Activated naive CD4-positive, alpha-beta T cell treated with anti-CD3 and anti-CD28 coated beads, Interleukin-2, amount 10 ng/mL, durations not matched to agents 7 days and 5 days (primary cell): ENCODE measurements around the gene LIPC.

Experiments
- CTCF ChIA-PET: fragments of 350-600 bp; sonication (Branson Sonifier 250); formaldehyde crosslinking; loops from one replicate; lab custom pipeline; 2021; ENCODE audit warnings: antibody characterized with exemption; lab: Charles Lee
- DNase-seq: peaks from one replicate; pipeline ENCODE4 v3.0.0-alpha.2; 2020
- H3K27ac Mint-ChIP-seq: one replicate; pipeline ENCODE4 v1.8.0; 2021; ENCODE audit warnings: mild to moderate bottlenecking, moderate library complexity, mixed read lengths
- H3K27me3 Mint-ChIP-seq: one replicate; pipeline ENCODE4 v1.8.0; 2021; ENCODE audit warnings: mild to moderate bottlenecking, mixed read lengths
- H3K36me3 Mint-ChIP-seq: one replicate; pipeline ENCODE4 v1.8.0; 2021; ENCODE audit warnings: mixed read lengths
- H3K4me1 Mint-ChIP-seq: one replicate; pipeline ENCODE4 v1.8.0; 2021; ENCODE audit warnings: mixed read lengths
- H3K4me3 Mint-ChIP-seq: one replicate; pipeline ENCODE4 v1.8.0; 2021; ENCODE audit warnings: mild to moderate bottlenecking, moderate library complexity, mixed read lengths
- H3K9me3 Mint-ChIP-seq: one replicate; pipeline ENCODE4 v1.8.0; 2021; ENCODE audit warnings: mixed read lengths

LIPC gene

GRCh38 chr15:58445865-58446264, 14.1 kb downstream of the LIPC start:
- Mint-ChIP-seq H3K4me3 (no peak overlapping the region), H3K27me3 (peaks cover 5% of the 10 kb centered on the region), H3K36me3 (peaks cover 3% of the 10 kb centered on the region), H3K4me1 (peaks cover 33% of the 10 kb centered on the region), H3K9me3 (no peaks in the 10 kb centered on the region), H3K27ac (no peak overlapping the region)
- CTCF ChIA-PET, result interaction anchor here (0.6 kb wide), 1 partner anchor 31 kb away, joined by 3 read pairs; no protein-coding TSS in a partner anchor
- no peak for DNase-seq

GRCh38 chr15:58446521-58446920, 14.7 kb downstream of the LIPC start:
- Mint-ChIP-seq H3K4me3 (no peak overlapping the region), H3K36me3 (peaks cover 3% of the 10 kb centered on the region), H3K27me3 (peaks cover 5% of the 10 kb centered on the region), H3K27ac (no peak overlapping the region), H3K4me1 (peaks cover 27% of the 10 kb centered on the region), H3K9me3 (no peaks in the 10 kb centered on the region)
- CTCF ChIA-PET, result no interaction called here
- DNase-seq, result no peak

- CTCF ChIA-PET, result no interaction called here
- no peak for DNase-seq
- no peaks in the 10 kb centered on the region for H3K9me3 Mint-ChIP-seq
- no peak overlapping the region for H3K4me3 Mint-ChIP-seq
- no peak overlapping the region for H3K27ac Mint-ChIP-seq
- H3K36me3 Mint-ChIP-seq, result peaks cover 3% of the 10 kb centered on the region
- H3K4me1 Mint-ChIP-seq, result peaks cover 24% of the 10 kb centered on the region
- peaks cover 5% of the 10 kb centered on the region for H3K27me3 Mint-ChIP-seq
Measured at GRCh38 chr15:58447271-58448010, 15.7 kb downstream of the LIPC start.

GRCh38 chr15:58448331-58448730, 16.5 kb downstream of the LIPC start:
- Mint-ChIP-seq H3K4me1 (peaks cover 24% of the 10 kb centered on the region), H3K9me3 (no peaks in the 10 kb centered on the region), H3K4me3 (no peak overlapping the region), H3K27me3 (no peaks in the 10 kb centered on the region), H3K27ac (no peak overlapping the region), H3K36me3 (peaks cover 3% of the 10 kb centered on the region)
- CTCF ChIA-PET, result no interaction called here
- no peak for DNase-seq

GRCh38 chr15:58448906-58449305, 17.1 kb downstream of the LIPC start:
- no peak overlapping the region for H3K27ac Mint-ChIP-seq
- H3K4me1 Mint-ChIP-seq, result peaks cover 20% of the 10 kb centered on the region
- no peaks in the 10 kb centered on the region for H3K27me3 Mint-ChIP-seq
- H3K4me3 Mint-ChIP-seq, result no peak overlapping the region
- peaks cover 3% of the 10 kb centered on the region for H3K36me3 Mint-ChIP-seq
- DNase-seq, result no peak
- H3K9me3 Mint-ChIP-seq, result no peaks in the 10 kb centered on the region
- CTCF ChIA-PET, result no interaction called here

DNA sequence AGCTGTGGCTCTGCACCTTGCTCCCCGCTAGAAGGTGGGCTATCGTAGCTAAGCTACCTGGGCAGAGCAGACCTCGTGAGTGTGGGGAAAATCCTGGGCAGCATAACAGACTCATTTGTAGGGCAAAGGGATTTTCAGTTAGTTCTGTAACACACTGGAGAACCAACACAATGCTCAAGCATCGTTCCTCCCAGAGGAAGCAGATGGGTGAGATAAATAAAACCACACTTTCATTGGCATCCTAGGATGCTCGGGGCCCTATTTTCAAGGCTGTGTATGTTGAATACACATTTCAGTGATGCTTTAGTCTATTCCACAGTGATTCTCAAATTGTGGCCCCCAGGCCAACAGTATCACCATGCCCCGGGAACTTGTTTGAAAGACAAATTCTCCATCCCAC, 20.0 kb downstream of the LIPC start:
- Mint-ChIP-seq H3K4me3 (no peak overlapping the region), H3K27me3 (no peaks in the 10 kb centered on the region), H3K9me3 (no peaks in the 10 kb centered on the region), H3K27ac (no peak overlapping the region), H3K4me1 (peaks cover 12% of the 10 kb centered on the region), H3K36me3 (peaks cover 3% of the 10 kb centered on the region)
- CTCF ChIA-PET, result no interaction called here
- DNase-seq, result no peak

- peaks cover 2% of the 10 kb centered on the region for H3K36me3 Mint-ChIP-seq
- DNase-seq, result no peak
- no peaks in the 10 kb centered on the region for H3K27me3 Mint-ChIP-seq
- no peaks in the 10 kb centered on the region for H3K9me3 Mint-ChIP-seq
- CTCF ChIA-PET, result no interaction called here
- no peak overlapping the region for H3K27ac Mint-ChIP-seq
- no peak overlapping the region for H3K4me3 Mint-ChIP-seq
- peaks cover 12% of the 10 kb centered on the region for H3K4me1 Mint-ChIP-seq
Measured at GRCh38 chr15:58452775-58453174, 21.0 kb downstream of the LIPC start.

GRCh38 chr15:58453931-58454793, 22.4 kb downstream of the LIPC start:
- Mint-ChIP-seq H3K27ac (no peak overlapping the region), H3K4me3 (no peak overlapping the region), H3K27me3 (no peaks in the 10 kb centered on the region), H3K9me3 (no peaks in the 10 kb centered on the region), H3K36me3 (peaks cover 2% of the 10 kb centered on the region), H3K4me1 (peaks cover 26% of the 10 kb centered on the region)
- CTCF ChIA-PET, result interaction anchor here (0.5 kb wide), 1 partner anchor 51 kb away, joined by 3 read pairs; no protein-coding TSS in a partner anchor
- peak; percentile 30 for DNase-seq

GRCh38 chr15:58454950-58455401, 23.2 kb downstream of the LIPC start:
- Mint-ChIP-seq H3K27me3 (no peaks in the 10 kb centered on the region), H3K36me3 (peaks cover 2% of the 10 kb centered on the region), H3K9me3 (no peaks in the 10 kb centered on the region), H3K27ac (no peak overlapping the region), H3K4me1 (peaks cover 34% of the 10 kb centered on the region), H3K4me3 (no peak overlapping the region)
- CTCF ChIA-PET, result no interaction called here
- no peak for DNase-seq

- peak; percentile 32 for DNase-seq
- CTCF ChIA-PET, result no interaction called here
- Mint-ChIP-seq H3K4me1 (peaks cover 53% of the 10 kb centered on the region), H3K27ac (peak overlapping the region; percentile 9), H3K9me3 (no peaks in the 10 kb centered on the region), H3K4me3 (no peak overlapping the region), H3K27me3 (no peaks in the 10 kb centered on the region), H3K36me3 (peaks cover 2% of the 10 kb centered on the region)
Measured at GRCh38 chr15:58457466-58457965, 25.7 kb downstream of the LIPC start.

DNA sequence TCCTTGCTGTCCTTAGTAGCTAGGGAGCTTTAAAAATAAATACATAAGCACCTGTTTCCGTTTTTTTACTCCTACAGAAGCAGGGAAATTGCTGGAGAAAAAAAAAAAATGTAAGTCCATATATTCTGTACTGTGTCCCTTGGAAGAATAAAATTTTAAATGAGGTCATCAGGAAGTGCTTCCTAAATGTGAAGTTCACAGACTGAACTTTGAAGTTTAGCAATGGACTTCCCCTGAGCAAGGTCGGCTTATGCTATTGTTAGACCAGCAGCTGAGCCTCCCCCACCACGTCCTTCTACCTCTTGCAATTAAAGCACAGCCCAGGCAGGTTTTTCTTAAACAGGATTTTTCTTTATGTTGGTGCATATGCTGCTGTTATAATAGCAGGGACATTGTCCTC, 26.3 kb downstream of the LIPC start:
- Mint-ChIP-seq H3K4me1 (peaks cover 59% of the 10 kb centered on the region), H3K4me3 (no peak overlapping the region), H3K36me3 (peaks cover 2% of the 10 kb centered on the region), H3K27ac (no peak overlapping the region), H3K27me3 (no peaks in the 10 kb centered on the region), H3K9me3 (no peaks in the 10 kb centered on the region)
- DNase-seq, result no peak
- CTCF ChIA-PET, result no interaction called here

DNA sequence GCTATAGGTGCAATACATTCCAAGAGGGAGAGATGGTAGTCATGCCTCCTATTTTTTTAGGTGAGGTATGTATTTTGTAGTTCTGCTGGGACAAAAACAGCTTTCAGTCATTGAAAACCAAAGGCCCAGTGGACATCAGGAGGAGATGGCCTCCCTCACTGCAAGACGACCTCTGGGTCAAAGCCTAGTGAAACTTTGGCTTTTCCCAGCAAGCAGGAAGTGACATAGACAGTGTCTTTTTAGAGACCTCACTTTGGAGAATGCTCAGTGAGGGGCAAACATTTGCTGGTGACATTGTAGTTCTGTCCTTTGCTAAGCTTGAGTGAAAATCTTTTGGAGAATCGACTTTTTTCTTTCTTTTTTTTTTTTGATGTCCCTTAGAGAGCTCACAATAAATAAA, 27.3 kb downstream of the LIPC start:
- Mint-ChIP-seq H3K4me1 (peaks cover 68% of the 10 kb centered on the region), H3K27ac (no peak overlapping the region)

DNA sequence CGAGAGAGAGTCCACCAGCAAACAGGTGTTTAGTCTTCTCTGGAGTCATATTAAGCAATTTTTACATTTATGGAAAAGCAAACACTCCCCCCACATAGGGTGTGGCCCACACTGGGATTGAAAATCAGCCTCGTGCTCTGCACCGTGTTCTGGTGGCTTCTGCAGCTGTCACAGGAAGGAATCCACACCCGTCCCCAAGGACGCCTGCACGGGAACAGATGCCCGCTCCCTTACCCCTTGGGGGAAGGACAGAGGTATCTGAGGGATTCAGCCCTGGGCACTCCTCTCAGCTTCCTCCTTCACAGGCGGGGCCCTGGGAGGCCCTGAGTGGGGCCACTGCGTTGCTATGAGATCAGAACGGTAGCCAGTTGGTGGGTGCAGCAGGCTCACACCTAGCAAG, 27.8 kb downstream of the LIPC start:
- Mint-ChIP-seq H3K9me3 (no peaks in the 10 kb centered on the region), H3K4me3 (no peak overlapping the region), H3K27me3 (no peaks in the 10 kb centered on the region), H3K36me3 (peaks cover 3% of the 10 kb centered on the region), H3K4me1 (peaks cover 70% of the 10 kb centered on the region), H3K27ac (no peak overlapping the region)
- CTCF ChIA-PET, result interaction anchor here (1.2 kb wide), 1 partner anchor 115 kb away, joined by 3 read pairs; no protein-coding TSS in a partner anchor
- DNase-seq, result no peak

More for the DNA sequence above, 27.3 kb downstream of the LIPC start:
- Mint-ChIP-seq H3K9me3 (no peaks in the 10 kb centered on the region), H3K27me3 (no peaks in the 10 kb centered on the region), H3K4me3 (no peak overlapping the region), H3K36me3 (peaks cover 2% of the 10 kb centered on the region)
- CTCF ChIA-PET, result interaction anchor here (1.2 kb wide), 1 partner anchor 116 kb away, joined by 3 read pairs; no protein-coding TSS in a partner anchor
- DNase-seq, result no peak

DNA sequence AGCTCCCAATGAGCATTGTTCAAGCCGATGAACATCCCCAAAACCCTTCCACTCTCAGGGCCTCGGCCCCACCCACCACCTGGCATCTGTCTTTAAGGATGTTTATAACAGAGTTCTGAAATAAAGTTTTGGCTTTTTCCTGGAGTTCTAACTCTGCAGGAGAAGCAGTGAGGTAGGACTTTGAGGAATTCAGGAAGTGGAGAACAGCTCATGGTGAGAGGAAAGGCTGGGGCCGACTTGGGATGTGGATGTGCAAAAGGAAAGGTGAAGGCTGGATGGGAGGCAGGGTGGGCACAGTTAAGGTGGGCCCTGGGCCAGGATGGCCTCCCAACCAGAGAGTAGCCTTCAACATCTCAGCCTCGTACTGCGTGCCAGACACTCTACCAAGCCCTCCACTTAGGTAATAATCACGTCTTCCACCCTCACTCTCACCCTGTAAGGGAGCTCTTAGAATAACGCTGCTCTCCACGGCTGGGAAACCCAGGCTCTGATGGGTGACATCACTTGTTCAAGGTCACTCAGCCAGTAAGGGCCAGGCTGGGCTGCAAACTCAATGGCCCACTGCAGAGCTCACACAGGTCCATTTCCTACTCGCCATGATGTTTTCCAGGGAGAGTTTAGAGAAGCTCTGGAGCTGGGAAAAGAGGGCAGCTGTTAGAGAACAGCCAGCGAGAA, 28.5 kb downstream of the LIPC start:
- CTCF ChIA-PET, result no interaction called here
- Mint-ChIP-seq H3K27ac (peak overlapping the region; percentile 42), H3K4me1 (peaks cover 75% of the 10 kb centered on the region), H3K9me3 (no peaks in the 10 kb centered on the region), H3K36me3 (peaks cover 3% of the 10 kb centered on the region), H3K27me3 (no peaks in the 10 kb centered on the region), H3K4me3 (no peak overlapping the region)
- no peak for DNase-seq
